ENCODE measurements around the gene GTPBP3. TPM values are rescaled to one million over a fixed set of nuclear protein-coding genes. Genes with fewer than 3 reads are reported as not detected.

The GTPBP3 gene
- total and polyA plus RNA-seq, 5 donors from 2014 or later, result 5.2 to 26.1 (median 8.9) TPM

DNA sequence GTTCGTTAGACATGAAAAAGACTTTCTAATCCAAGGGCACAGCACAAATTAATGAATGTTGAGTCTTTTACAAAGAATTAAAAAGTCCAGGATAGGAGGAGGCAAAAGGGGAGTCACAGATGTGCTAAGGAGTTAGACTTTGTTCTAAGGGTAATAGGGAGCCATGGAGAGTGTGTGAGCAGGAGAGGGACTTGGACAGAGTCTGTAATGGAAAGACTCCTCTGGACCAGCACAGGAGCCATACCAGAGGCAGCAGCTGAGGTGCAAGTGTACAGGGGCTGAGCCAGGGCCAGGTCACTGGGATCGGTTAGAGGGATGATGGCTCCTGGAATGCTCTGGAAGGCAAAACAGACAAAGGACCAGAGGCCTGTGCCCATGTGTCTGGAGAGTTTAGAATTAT is 10.5 kb downstream of the GTPBP3 start:
- peaks cover 0 to 10% (median 6%) of the 10 kb centered on the region in 4 donors for H3K4me1 Mint-ChIP-seq
- H3K4me3 ChIP-seq (ENCODE audit: low read depth, low read length), result no peak overlapping the region
- H3K27ac Mint-ChIP-seq, result no peak overlapping the region
- no peaks in the 10 kb centered on the region for H3K9me3 ChIP-seq (ENCODE audit: control insufficient read depth in 2 of 2, low read length in 2 of 2)
- no peaks in the 10 kb centered on the region for H3K9me3 Mint-ChIP-seq
- no peak for ATAC-seq (ENCODE audit: low read depth in 2 of 2)
- H3K27ac ChIP-seq (ENCODE audit: insufficient read depth, low read length, poor library complexity, severe bottlenecking), result no peak overlapping the region
- H3K36me3 ChIP-seq (ENCODE audit: control insufficient read depth, insufficient read depth, low read length), result no peaks in the 10 kb centered on the region
- peaks cover 6% of the 10 kb centered on the region for H3K4me1 ChIP-seq (ENCODE audit: control insufficient read depth, insufficient read depth, low read length, poor library complexity, severe bottlenecking)
- no peak for DNase-seq
- no peaks in the 10 kb centered on the region for H3K27me3 ChIP-seq (ENCODE audit: control insufficient read depth, insufficient read depth, low read length)
- no peaks in the 10 kb centered on the region for H3K36me3 Mint-ChIP-seq
- peaks cover 13% of the 10 kb centered on the region for H3K27me3 Mint-ChIP-seq
- no peak overlapping the region for H3K4me3 Mint-ChIP-seq

- no peak overlapping the region for H3K4me3 Mint-ChIP-seq
- H3K4me1 Mint-ChIP-seq, result peaks cover 0 to 10% (median 6%) of the 10 kb centered on the region in 4 donors
- no peaks in the 10 kb centered on the region for H3K9me3 Mint-ChIP-seq
Observed at GRCh38 chr19:17348700-17349099, 11.3 kb downstream of the GTPBP3 start.

DNA sequence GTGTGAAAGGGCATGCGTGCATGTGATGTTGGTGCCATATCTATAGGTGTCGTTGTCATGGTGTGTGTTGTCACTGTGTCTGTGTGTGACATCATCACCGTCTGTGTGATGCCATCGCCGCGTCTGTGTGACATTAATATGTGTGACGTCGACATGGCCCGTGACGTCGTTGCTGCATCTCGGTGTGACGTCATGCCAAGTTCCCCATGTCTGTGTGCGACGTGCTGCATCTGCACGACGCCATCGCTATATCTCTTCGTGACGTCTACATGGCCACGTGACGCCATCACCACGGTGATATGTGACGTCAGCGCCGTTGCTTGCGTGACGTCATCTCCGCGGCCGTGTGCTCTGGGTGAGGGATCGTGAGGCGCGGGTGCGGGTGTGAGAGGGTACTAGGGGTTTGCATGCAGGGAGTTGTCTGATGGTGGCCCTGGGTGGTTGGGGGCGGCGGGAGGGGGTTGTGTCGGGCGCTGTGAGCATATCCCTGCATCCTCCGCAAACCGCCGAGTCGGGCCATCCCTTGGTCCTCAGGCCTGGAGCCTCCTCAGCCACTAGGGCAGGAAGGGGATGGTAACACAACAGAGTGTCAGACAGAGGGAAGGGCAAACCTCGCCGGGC is 14.6 kb downstream of the GTPBP3 start:
- H3K4me1 Mint-ChIP-seq, result peaks cover 0 to 4% (median 0%) of the 10 kb centered on the region in 4 donors
- H3K4me1 ChIP-seq (ENCODE audit: control insufficient read depth, insufficient read depth, low read length, poor library complexity, severe bottlenecking), result no peaks in the 10 kb centered on the region
- DNase-seq (no peak), ATAC-seq (ENCODE audit: low read depth in 2 of 2) (no peak)
- no peaks in the 10 kb centered on the region for H3K9me3 ChIP-seq (ENCODE audit: control insufficient read depth in 2 of 2, low read length in 2 of 2)
- no peak overlapping the region for H3K27ac Mint-ChIP-seq
- no peak overlapping the region for H3K27ac ChIP-seq (ENCODE audit: insufficient read depth, low read length, poor library complexity, severe bottlenecking)
- no peaks in the 10 kb centered on the region for H3K36me3 Mint-ChIP-seq
- no peaks in the 10 kb centered on the region for H3K27me3 ChIP-seq (ENCODE audit: control insufficient read depth, insufficient read depth, low read length)
- H3K27me3 Mint-ChIP-seq, result peaks cover 22% of the 10 kb centered on the region
- no peak overlapping the region for H3K4me3 ChIP-seq (ENCODE audit: low read depth, low read length)
- no peaks in the 10 kb centered on the region for H3K36me3 ChIP-seq (ENCODE audit: control insufficient read depth, insufficient read depth, low read length)
- no peak overlapping the region for H3K4me3 Mint-ChIP-seq
- H3K9me3 Mint-ChIP-seq, result peaks cover 0 to 1% (median 0%) of the 10 kb centered on the region in 7 donors

More at GRCh38 chr19:17348700-17349099, 11.3 kb downstream of the GTPBP3 start:
- no peak for DNase-seq
- Histone ChIP-seq H3K27me3 (ENCODE audit: control insufficient read depth, insufficient read depth, low read length) (no peaks in the 10 kb centered on the region), H3K36me3 (ENCODE audit: control insufficient read depth, insufficient read depth, low read length) (no peaks in the 10 kb centered on the region), H3K4me3 (ENCODE audit: low read depth, low read length) (no peak overlapping the region), H3K27ac (ENCODE audit: insufficient read depth, low read length, poor library complexity, severe bottlenecking) (no peak overlapping the region), H3K4me1 (ENCODE audit: control insufficient read depth, insufficient read depth, low read length, poor library complexity, severe bottlenecking) (peaks cover 6% of the 10 kb centered on the region), H3K9me3 (ENCODE audit: control insufficient read depth in 2 of 2, low read length in 2 of 2) (no peaks in the 10 kb centered on the region)
- no peak for ATAC-seq (ENCODE audit: low read depth in 2 of 2)
- Mint-ChIP-seq H3K27me3 (peaks cover 20% of the 10 kb centered on the region), H3K36me3 (no peaks in the 10 kb centered on the region), H3K27ac (no peak overlapping the region)

DNA sequence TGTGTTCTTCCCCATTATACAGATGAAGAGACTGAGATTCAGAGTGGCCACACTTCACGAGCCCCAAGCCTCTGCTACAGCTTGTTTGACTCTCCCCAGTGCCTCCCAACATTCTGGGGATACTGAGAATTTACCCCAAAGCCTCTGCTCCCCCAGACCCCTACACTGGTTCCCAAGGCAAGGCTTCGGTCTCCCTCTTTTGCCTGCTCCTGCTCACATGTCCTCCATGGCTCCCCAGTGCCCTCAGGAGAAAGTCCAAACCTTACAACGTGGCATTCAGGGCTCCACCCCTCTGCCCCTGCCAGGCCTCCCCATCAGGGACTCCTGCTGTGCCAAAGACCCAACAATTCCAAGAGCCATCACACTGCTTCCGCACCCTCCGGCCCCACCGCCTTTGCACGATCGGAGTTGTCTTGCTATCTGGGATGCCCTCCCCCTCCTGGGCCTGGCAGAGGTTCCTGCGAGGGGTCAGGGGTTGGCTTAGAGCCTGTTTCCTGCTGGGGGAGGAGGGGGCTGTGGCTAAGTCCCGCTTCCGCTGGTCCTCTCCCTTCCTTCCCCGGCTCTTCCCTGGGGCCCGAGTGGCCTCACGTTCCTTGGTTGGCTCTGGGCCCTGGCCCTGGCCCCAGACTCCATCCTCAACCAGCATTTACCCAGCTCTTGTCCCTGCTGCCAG is 15.4 kb downstream of the GTPBP3 start:
- Mint-ChIP-seq H3K27ac (peak overlapping the region in 1 of 3 donors; percentile 69), H3K36me3 (no peaks in the 10 kb centered on the region), H3K4me3 (no peak overlapping the region), H3K9me3 (peaks cover 0 to 1% (median 0%) of the 10 kb centered on the region in 7 donors), H3K4me1 (peaks cover 0 to 4% (median 0%) of the 10 kb centered on the region in 4 donors), H3K27me3 (peaks cover 22% of the 10 kb centered on the region)
- Histone ChIP-seq H3K4me3 (ENCODE audit: low read depth, low read length) (no peak overlapping the region), H3K36me3 (ENCODE audit: control insufficient read depth, insufficient read depth, low read length) (no peaks in the 10 kb centered on the region), H3K9me3 (ENCODE audit: control insufficient read depth in 2 of 2, low read length in 2 of 2) (no peaks in the 10 kb centered on the region), H3K27ac (ENCODE audit: insufficient read depth, low read length, poor library complexity, severe bottlenecking) (no peak overlapping the region), H3K4me1 (ENCODE audit: control insufficient read depth, insufficient read depth, low read length, poor library complexity, severe bottlenecking) (no peaks in the 10 kb centered on the region), H3K27me3 (ENCODE audit: control insufficient read depth, insufficient read depth, low read length) (no peaks in the 10 kb centered on the region)
- DNase-seq (no peak), ATAC-seq (ENCODE audit: low read depth in 2 of 2) (no peak)

DNA sequence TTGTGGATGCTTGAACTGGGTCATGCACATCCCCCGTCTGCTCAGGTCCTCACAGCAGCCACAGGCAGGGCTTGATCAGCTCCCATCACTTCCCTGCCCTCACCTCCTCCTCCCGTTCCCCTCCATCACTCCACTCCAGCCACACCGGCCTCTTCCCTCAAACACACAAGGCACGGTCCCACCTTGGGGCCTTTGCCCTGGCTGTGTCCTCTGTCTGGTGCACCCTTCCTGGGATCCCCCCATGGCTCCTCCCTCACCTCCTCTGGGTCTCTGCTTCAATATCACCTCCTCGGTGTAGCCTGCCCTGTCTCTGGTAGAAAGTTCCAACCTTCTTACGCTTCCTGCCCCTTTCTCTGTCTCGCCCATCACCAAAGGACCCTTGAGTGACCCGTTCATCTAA is 16.0 kb downstream of the GTPBP3 start:
- H3K27ac Mint-ChIP-seq, result no peak overlapping the region
- H3K4me3 ChIP-seq (ENCODE audit: low read depth, low read length), result no peak overlapping the region
- H3K9me3 ChIP-seq (ENCODE audit: control insufficient read depth in 2 of 2, low read length in 2 of 2), result no peaks in the 10 kb centered on the region
- no peaks in the 10 kb centered on the region for H3K36me3 ChIP-seq (ENCODE audit: control insufficient read depth, insufficient read depth, low read length)
- no peak for DNase-seq
- H3K27ac ChIP-seq (ENCODE audit: insufficient read depth, low read length, poor library complexity, severe bottlenecking), result no peak overlapping the region
- ATAC-seq (ENCODE audit: low read depth in 2 of 2), result no peak
- H3K4me1 Mint-ChIP-seq, result peaks cover 0 to 4% (median 0%) of the 10 kb centered on the region in 4 donors
- H3K9me3 Mint-ChIP-seq, result peaks cover 0 to 1% (median 0%) of the 10 kb centered on the region in 7 donors
- H3K36me3 Mint-ChIP-seq, result no peaks in the 10 kb centered on the region
- no peak overlapping the region for H3K4me3 Mint-ChIP-seq
- peaks cover 22% of the 10 kb centered on the region for H3K27me3 Mint-ChIP-seq
- H3K4me1 ChIP-seq (ENCODE audit: control insufficient read depth, insufficient read depth, low read length, poor library complexity, severe bottlenecking), result no peaks in the 10 kb centered on the region
- H3K27me3 ChIP-seq (ENCODE audit: control insufficient read depth, insufficient read depth, low read length), result no peaks in the 10 kb centered on the region

DNA sequence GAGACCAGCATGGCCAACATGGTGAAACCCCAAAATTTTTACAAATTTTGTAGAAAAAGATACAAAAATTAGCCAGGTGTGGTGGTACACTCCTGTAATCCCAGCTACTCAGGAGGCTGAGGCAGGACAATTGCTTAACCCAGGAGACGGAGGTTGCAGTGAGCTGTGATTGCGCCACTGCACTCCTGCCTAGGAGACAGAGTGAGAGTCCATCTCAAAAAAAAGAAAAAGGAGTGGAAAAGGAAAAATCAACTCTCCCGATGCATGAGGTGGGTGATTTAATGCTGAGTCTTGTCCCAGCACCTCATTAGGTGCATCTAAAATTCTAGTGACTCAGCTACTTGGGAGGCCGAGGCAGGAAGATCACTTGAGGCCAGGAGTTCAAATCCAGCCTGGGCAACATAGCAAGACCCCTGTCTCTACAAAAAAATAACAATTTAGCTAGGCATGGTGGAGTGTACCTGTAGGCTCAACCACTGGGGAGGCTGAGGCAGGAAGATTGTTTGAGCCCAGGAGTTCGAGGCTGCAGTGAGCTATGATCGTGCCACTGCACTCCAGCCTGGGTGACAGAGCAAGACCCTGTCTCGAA is 19.8 kb downstream of the GTPBP3 start:
- ATAC-seq (ENCODE audit: low read depth in 2 of 2) (no peak), DNase-seq (no peak)
- Histone ChIP-seq H3K4me3 (ENCODE audit: low read depth, low read length) (no peak overlapping the region), H3K27ac (ENCODE audit: insufficient read depth, low read length, poor library complexity, severe bottlenecking) (no peak overlapping the region), H3K9me3 (ENCODE audit: control insufficient read depth in 2 of 2, low read length in 2 of 2) (no peaks in the 10 kb centered on the region), H3K36me3 (ENCODE audit: control insufficient read depth, insufficient read depth, low read length) (no peaks in the 10 kb centered on the region), H3K27me3 (ENCODE audit: control insufficient read depth, insufficient read depth, low read length) (no peaks in the 10 kb centered on the region), H3K4me1 (ENCODE audit: control insufficient read depth, insufficient read depth, low read length, poor library complexity, severe bottlenecking) (no peaks in the 10 kb centered on the region)
- Mint-ChIP-seq H3K36me3 (no peaks in the 10 kb centered on the region), H3K27me3 (peaks cover 13% of the 10 kb centered on the region), H3K4me1 (no peaks in the 10 kb centered on the region), H3K9me3 (peaks cover 0 to 1% (median 0%) of the 10 kb centered on the region in 7 donors), H3K4me3 (no peak overlapping the region), H3K27ac (no peak overlapping the region)

GRCh38 chr19:17357724-17358123 is 20.4 kb downstream of the GTPBP3 start:
- no peaks in the 10 kb centered on the region for H3K36me3 Mint-ChIP-seq

More at GRCh38 chr19:17357724-17358123, 20.4 kb downstream of the GTPBP3 start:
- Histone ChIP-seq H3K36me3 (ENCODE audit: control insufficient read depth, insufficient read depth, low read length) (no peaks in the 10 kb centered on the region), H3K4me1 (ENCODE audit: control insufficient read depth, insufficient read depth, low read length, poor library complexity, severe bottlenecking) (no peaks in the 10 kb centered on the region), H3K27me3 (ENCODE audit: control insufficient read depth, insufficient read depth, low read length) (no peaks in the 10 kb centered on the region), H3K4me3 (ENCODE audit: low read depth, low read length) (no peak overlapping the region), H3K9me3 (ENCODE audit: control insufficient read depth in 2 of 2, low read length in 2 of 2) (no peaks in the 10 kb centered on the region), H3K27ac (ENCODE audit: insufficient read depth, low read length, poor library complexity, severe bottlenecking) (no peak overlapping the region)
- no peak for ATAC-seq (ENCODE audit: low read depth in 2 of 2)
- Mint-ChIP-seq H3K4me3 (no peak overlapping the region), H3K4me1 (peaks cover 0 to 2% (median 0%) of the 10 kb centered on the region in 4 donors), H3K9me3 (peaks cover 0 to 1% (median 0%) of the 10 kb centered on the region in 7 donors), H3K27ac (no peak overlapping the region), H3K27me3 (peaks cover 15% of the 10 kb centered on the region)
- DNase-seq, result no peak

All from CD4-positive, CD25-positive, alpha-beta regulatory T cell (primary cell).